ENCODE measurements around the gene SPDYE3. TPM values are rescaled to one million over a fixed set of nuclear protein-coding genes. Genes with fewer than 3 reads are reported as not detected.
"Not testable (repeated sequence)": the region's sequence is repeated elsewhere in the genome, so short reads cannot be mapped to it uniquely, and the experiment has no call there.

Gene SPDYE3
- total RNA-seq, 1 experiment from 2014 or later: not detected

DNA sequence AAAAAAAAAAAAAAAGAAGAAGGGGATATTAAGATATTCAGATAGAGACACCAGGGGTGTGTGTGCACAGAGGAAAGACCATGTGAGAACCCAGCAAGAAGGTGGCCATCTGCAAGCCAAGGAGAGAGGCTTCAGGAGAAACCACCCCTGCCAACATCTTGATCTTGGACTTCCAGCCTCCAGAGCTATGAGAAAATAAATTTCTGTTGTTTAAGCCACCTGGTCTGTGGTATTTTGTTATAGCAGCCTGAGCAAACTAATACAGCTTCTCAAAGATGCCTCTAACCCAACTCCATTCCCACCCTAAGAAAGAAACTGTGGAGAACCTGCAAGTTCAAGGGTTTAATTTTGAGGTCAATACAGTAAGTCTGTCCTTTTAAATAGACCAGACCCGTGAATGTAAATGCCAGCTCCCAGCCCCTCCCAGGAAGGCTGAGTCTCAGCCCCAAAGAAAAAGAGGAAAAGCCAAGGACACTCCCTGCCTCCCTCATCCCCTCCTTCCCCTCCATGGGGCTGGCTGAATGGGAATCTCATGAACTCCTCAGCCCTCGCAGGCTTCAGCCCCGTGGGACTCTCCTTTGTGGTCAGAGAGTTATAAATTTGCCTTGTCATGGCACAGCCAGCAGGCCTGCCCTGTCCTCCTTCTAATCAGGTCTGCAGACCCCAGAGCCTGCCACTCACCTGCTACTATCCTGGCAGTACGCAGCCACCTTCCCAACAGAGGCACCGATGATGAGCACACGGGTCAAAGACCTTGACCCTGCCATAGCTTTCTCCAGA, 9.5 kb upstream of the SPDYE3 start:
- H3K9ac ChIP-seq (ENCODE audit: extremely low read depth, insufficient read length, low read length); DNase-seq; H2BK15ac ChIP-seq (ENCODE audit: low read depth, low read length); H2BK5ac ChIP-seq (ENCODE audit: insufficient read length, low read length); H3K27ac ChIP-seq (ENCODE audit: insufficient read length, low read depth, low read length); H3K23me2 ChIP-seq (ENCODE audit: insufficient read length, low read depth, low read length, poor library complexity, severe bottlenecking); H2BK20ac ChIP-seq (ENCODE audit: low read depth, low read length, poor library complexity, severe bottlenecking); H3K4me1 Mint-ChIP-seq; H3K27me3 ChIP-seq (ENCODE audit: insufficient read depth, low read length); H3K27me3 Mint-ChIP-seq (ENCODE audit: low read depth); H3K79me1 ChIP-seq (ENCODE audit: insufficient read depth, low read depth, low read length, poor library complexity, severe bottlenecking); H3K14ac ChIP-seq (ENCODE audit: insufficient read depth, low read length); H3K9me3 Mint-ChIP-seq; H3K9me3 ChIP-seq (ENCODE audit: control insufficient read depth, low read depth, low read length); H2BK120ac ChIP-seq (ENCODE audit: low read depth, low read length, poor library complexity, severe bottlenecking); H2AK5ac ChIP-seq (ENCODE audit: insufficient read length, low read length); H4K20me1 ChIP-seq (ENCODE audit: control insufficient read depth, insufficient read depth, insufficient read length); H3K4me3 Mint-ChIP-seq; H2BK12ac ChIP-seq (ENCODE audit: insufficient read length, low read depth, low read length); H3T11ph ChIP-seq (ENCODE audit: low read length); H3K4me2 ChIP-seq (ENCODE audit: insufficient read depth, insufficient read length, low read length); H3K36me3 Mint-ChIP-seq (ENCODE audit: insufficient read depth in 1 of 3, low read depth in 3 of 3); H3K56ac ChIP-seq (ENCODE audit: insufficient read length, low read depth, low read length); H3K23ac ChIP-seq (ENCODE audit: insufficient read length, low read depth, low read length); H4K8ac ChIP-seq (replicated peaks; ENCODE audit: insufficient read length, low read depth, low read length); H2AFZ ChIP-seq (ENCODE audit: low read length); H3K79me2 ChIP-seq (ENCODE audit: insufficient read depth, low read length); H3K18ac ChIP-seq (ENCODE audit: insufficient read length, low read depth, low read length); H3K4me1 ChIP-seq (ENCODE audit: insufficient read depth, low read length); H4K91ac ChIP-seq (ENCODE audit: insufficient read length, low read depth, low read length); H3K4ac ChIP-seq (ENCODE audit: low read depth, low read length); H4K5ac ChIP-seq (ENCODE audit: insufficient read length, low read depth, low read length): not testable (repeated sequence)
- no CpG with 5 or more reads among the region's 6 CpGs for WGBS (ENCODE audit: extremely low coverage, insufficient read length, low lambda C conversion rate)
- H3K27ac Mint-ChIP-seq: peak overlapping the region; percentile 29 to 72 (median 68); a peak in 4 of 7 replicates

DNA sequence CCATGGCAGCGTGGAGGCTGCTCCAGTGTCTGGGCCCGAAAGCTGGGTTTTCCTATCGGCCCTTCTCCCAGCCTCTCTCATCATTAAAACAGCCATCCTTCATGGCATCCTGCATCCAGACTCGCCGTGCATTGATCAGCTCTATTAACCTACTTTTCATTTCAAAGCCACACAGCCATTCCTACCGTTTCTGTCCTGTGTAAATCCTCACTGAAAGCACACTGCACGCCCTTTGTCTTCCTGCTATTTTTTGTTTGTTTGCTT, 8.9 kb upstream of the SPDYE3 start:
- H3K27ac Mint-ChIP-seq: peak overlapping the region; percentile 29 to 84 (median 68); a peak in 5 of 7 replicates
- H3K23me2 ChIP-seq (ENCODE audit: insufficient read length, low read depth, low read length, poor library complexity, severe bottlenecking); H3K4me1 ChIP-seq (ENCODE audit: insufficient read depth, low read length); H3K27ac ChIP-seq (ENCODE audit: insufficient read length, low read depth, low read length); H3K27me3 Mint-ChIP-seq (ENCODE audit: low read depth); H3K9ac ChIP-seq (ENCODE audit: extremely low read depth, insufficient read length, low read length); H2BK5ac ChIP-seq (ENCODE audit: insufficient read length, low read length); H3K79me1 ChIP-seq (ENCODE audit: insufficient read depth, low read depth, low read length, poor library complexity, severe bottlenecking); H3K4ac ChIP-seq (ENCODE audit: low read depth, low read length); H3T11ph ChIP-seq (ENCODE audit: low read length); H3K4me3 Mint-ChIP-seq; H2BK15ac ChIP-seq (ENCODE audit: low read depth, low read length); H3K14ac ChIP-seq (ENCODE audit: insufficient read depth, low read length); H3K4me1 Mint-ChIP-seq; H3K27me3 ChIP-seq (ENCODE audit: insufficient read depth, low read length); H3K36me3 Mint-ChIP-seq (ENCODE audit: insufficient read depth in 1 of 3, low read depth in 3 of 3); H3K23ac ChIP-seq (ENCODE audit: insufficient read length, low read depth, low read length); H3K56ac ChIP-seq (ENCODE audit: insufficient read length, low read depth, low read length); H3K9me3 Mint-ChIP-seq; H4K5ac ChIP-seq (ENCODE audit: insufficient read length, low read depth, low read length); H3K18ac ChIP-seq (ENCODE audit: insufficient read length, low read depth, low read length); H2AK5ac ChIP-seq (ENCODE audit: insufficient read length, low read length); H2BK12ac ChIP-seq (ENCODE audit: insufficient read length, low read depth, low read length); H4K91ac ChIP-seq (ENCODE audit: insufficient read length, low read depth, low read length); H2BK120ac ChIP-seq (ENCODE audit: low read depth, low read length, poor library complexity, severe bottlenecking); H2AFZ ChIP-seq (ENCODE audit: low read length); H3K9me3 ChIP-seq (ENCODE audit: control insufficient read depth, low read depth, low read length); H2BK20ac ChIP-seq (ENCODE audit: low read depth, low read length, poor library complexity, severe bottlenecking); H4K8ac ChIP-seq (replicated peaks; ENCODE audit: insufficient read length, low read depth, low read length); DNase-seq; H4K20me1 ChIP-seq (ENCODE audit: control insufficient read depth, insufficient read depth, insufficient read length); H3K4me2 ChIP-seq (ENCODE audit: insufficient read depth, insufficient read length, low read length); H3K79me2 ChIP-seq (ENCODE audit: insufficient read depth, low read length): not testable (repeated sequence)
- no CpG with 5 or more reads among the region's 7 CpGs for WGBS (ENCODE audit: extremely low coverage, insufficient read length, low lambda C conversion rate)

Measured in H9 (cell line).